HepG2 (cell line): ENCODE measurements around the gene CAMTA1. TPM values are rescaled to one million over a fixed set of nuclear protein-coding genes. Genes with fewer than 3 reads are reported as not detected.

Source experiments
- ATAC-seq: fragments of 200-7000 bp; cut with Tn5 transposase; 3 replicates; pipeline ENCODE4 v1.9.1; 2020; ENCODE audit warnings: mild to moderate bottlenecking, moderate library complexity
- BruUV-seq: library from RNA; stranded (reverse); fragments of 400-500 nt; replicated peaks from 2 replicates; lab custom pipeline; 2021; lab: Mats Ljungman, UMichigan
- CTCF ChIA-PET: fragments of 300-600 bp; formaldehyde crosslinking; extraction: SDS; loops from one replicate; lab custom pipeline; 2021; ENCODE audit warnings: low total read pairs, inconsistent platforms, low intra/inter-chr PET ratio; lab: Yijun Ruan, JAX
- POLR2A ChIA-PET: fragments of 350-600 bp; sonication (Branson Sonifier 250); formaldehyde crosslinking; loops from one replicate; lab custom pipeline; 2020; ENCODE audit warnings: antibody characterized with exemption, inconsistent platforms; lab: Yijun Ruan, JAX
- DNase-seq: peaks from one replicate; pipeline ENCODE4 v3.0.0-alpha.2; 2015; ENCODE audit warnings: low spot score
- FAIRE-seq: peaks from 3 replicates; lab custom pipeline; 2011; peaks lifted over from hg19 to GRCh38; lab: Jason Lieb, UNC
- H2AFZ ChIP-seq: one replicate; pipeline ENCODE4 v1.6.1; 2011; ENCODE audit warnings: low read length, inconsistent platforms
- H3K27ac ChIP-seq: fragments of 300-600 bp; 3 replicates; pipeline ENCODE4 v1.8.0; 2011; ENCODE audit warnings: mixed run types, mild to moderate bottlenecking, mixed read lengths, low read length, inconsistent platforms; ENCODE audit not compliant: insufficient read depth; ENCODE audit errors: extremely low read length
- H3K27me3 ChIP-seq, 2 experiments: fragments of 200-600 bp in 1 of 2; 2 replicates in 1 of 2; 3 replicates in 1 of 2; pipeline versions ENCODE4 v1.6.0 to v1.8.0; 2011; ENCODE audit warnings: low read length in 2 of 2, mild to moderate bottlenecking in 2 of 2, moderate library complexity in 2 of 2, inconsistent platforms in 1 of 2; ENCODE audit not compliant: insufficient read depth in 2 of 2, control insufficient read depth in 1 of 2
- H3K36me3 ChIP-seq, 2 experiments: fragments of 200-600 bp in 1 of 2; replicated peaks in 1 of 2; 2 replicates in 1 of 2; 3 replicates in 1 of 2; pipeline versions ENCODE4 v1.5.1 to v1.8.0; 2011; ENCODE audit warnings: low read length in 2 of 2, inconsistent platforms in 1 of 2; ENCODE audit not compliant: insufficient read depth in 2 of 2, control insufficient read depth in 1 of 2
- H3K4me1 ChIP-seq: 2 replicates; pipeline ENCODE4 v1.5.1; 2012; ENCODE audit warnings: low read length, inconsistent platforms; ENCODE audit not compliant: insufficient read depth
- H3K4me2 ChIP-seq: 2 replicates; pipeline ENCODE4 v1.6.0; 2011; ENCODE audit warnings: low read depth, low read length, inconsistent platforms
- H3K4me3 ChIP-seq, 3 experiments: fragments of 200-600 bp in 1 of 3; sonication (generic), shearing (Covaris generic) in 1 of 3; replicated peaks in 1 of 3; 2 replicates each; pipeline ENCODE4 v1.5.1; 2011 to 2016; ENCODE audit warnings: low read length in 3 of 3, inconsistent platforms in 2 of 3, low read depth in 2 of 3, mild to moderate bottlenecking in 2 of 3, control low read depth in 1 of 3, mixed read lengths in 1 of 3; ENCODE audit not compliant: insufficient read depth in 1 of 3
- H3K79me2 ChIP-seq: one replicate; pipeline ENCODE4 v1.6.1; 2011; ENCODE audit warnings: low read length, inconsistent platforms; ENCODE audit not compliant: insufficient read depth
- H3K9ac ChIP-seq: 2 replicates; pipeline ENCODE4 v1.6.0; 2011; ENCODE audit warnings: mild to moderate bottlenecking, low read depth, low read length, inconsistent platforms; ENCODE audit not compliant: insufficient read depth
- H3K9me3 ChIP-seq: 2 replicates; pipeline ENCODE4 v1.5.1; 2012; ENCODE audit warnings: mild to moderate bottlenecking, low read length
- H4K20me1 ChIP-seq: 2 replicates; pipeline ENCODE4 v1.6.0; 2011; ENCODE audit warnings: inconsistent platforms, mild to moderate bottlenecking, low read length, moderate library complexity; ENCODE audit not compliant: insufficient read depth
- ISX ChIP-seq: sonication (generic); formaldehyde crosslinking; conservative IDR thresholded peaks from 2 replicates; pipeline ENCODE4 v1.5.0; 2020; ENCODE audit warnings: missing genetic modification reagents
- NFKBIZ ChIP-seq: IDR thresholded peaks from 2 replicates; pipeline ENCODE4 v1.6.1; 2018; ENCODE audit warnings: missing genetic modification reagents, missing compliant biosample characterization
- RFX3 ChIP-seq: IDR thresholded peaks from 2 replicates; pipeline ENCODE4 v1.6.1; 2016; ENCODE audit warnings: missing biosample characterization, missing genetic modification reagents
- ZMAT3 ChIP-seq: sonication (generic); formaldehyde crosslinking; conservative IDR thresholded peaks from 2 replicates; pipeline ENCODE4 v1.7.0; 2021; ENCODE audit warnings: missing genetic modification reagents
- ZNF792 ChIP-seq: IDR thresholded peaks from 2 replicates; pipeline ENCODE4 v1.6.1; 2016
- WGBS: methylation state at CpG from one replicate; pipeline ENCODE4 v1.1.6; 2017; ENCODE audit warnings: low lambda C conversion rate; 5-methylcytosine and 5-hydroxymethylcytosine counted together
- in situ Hi-C: cut with HindIII; loops from 2 replicates; pipeline ENCODE4 v1.10.0; 2017; ENCODE audit warnings: low pct_unique_long_range_greater_than_20kb; ENCODE audit not compliant: extremely low pct_ligation_motif_present
- intact Hi-C: fragments of 100-400 bp; cut with micrococcal nuclease; formaldehyde crosslinking; loops from one replicate; pipeline ENCODE4 v1.10.0; 2022; ENCODE audit not compliant: unreplicated experiment
- polyA plus RNA-seq, 8 experiments: library from polyadenylated mRNA; depleted of rRNA in 3 of 8; stranded (reverse) in 7 of 8; unstranded in 1 of 8; fragments of >200 nt; fragmentation: Illumina TruSeq in 4 of 8; extraction: Trizol in 4 of 8; gene quantifications; 2 replicates each; pipeline versions ENCODE4 v1.2.1 to v1.2.3, GENCODE V29; 2011 to 2016; ENCODE audit warnings: low read depth in 4 of 8, missing spikeins in 1 of 8, mixed read lengths in 1 of 8; ENCODE audit not compliant: insufficient read depth in 1 of 8
- total RNA-seq, 5 experiments: library from RNA; depleted of rRNA; stranded (reverse); fragments of >200 nt; fragmentation: Illumina TruSeq; extraction: Trizol; gene quantifications; 2 replicates each; pipeline ENCODE4 v1.2.3, GENCODE V29; 2016; ENCODE audit warnings: low read depth in 1 of 5

CAMTA1 gene
- total and polyA plus RNA-seq, 2 of the 13 experiments (the other 11 are each of a cell fraction or from before 2014, with no cell fraction given) = 25.0 to 36.4 TPM

DNA sequence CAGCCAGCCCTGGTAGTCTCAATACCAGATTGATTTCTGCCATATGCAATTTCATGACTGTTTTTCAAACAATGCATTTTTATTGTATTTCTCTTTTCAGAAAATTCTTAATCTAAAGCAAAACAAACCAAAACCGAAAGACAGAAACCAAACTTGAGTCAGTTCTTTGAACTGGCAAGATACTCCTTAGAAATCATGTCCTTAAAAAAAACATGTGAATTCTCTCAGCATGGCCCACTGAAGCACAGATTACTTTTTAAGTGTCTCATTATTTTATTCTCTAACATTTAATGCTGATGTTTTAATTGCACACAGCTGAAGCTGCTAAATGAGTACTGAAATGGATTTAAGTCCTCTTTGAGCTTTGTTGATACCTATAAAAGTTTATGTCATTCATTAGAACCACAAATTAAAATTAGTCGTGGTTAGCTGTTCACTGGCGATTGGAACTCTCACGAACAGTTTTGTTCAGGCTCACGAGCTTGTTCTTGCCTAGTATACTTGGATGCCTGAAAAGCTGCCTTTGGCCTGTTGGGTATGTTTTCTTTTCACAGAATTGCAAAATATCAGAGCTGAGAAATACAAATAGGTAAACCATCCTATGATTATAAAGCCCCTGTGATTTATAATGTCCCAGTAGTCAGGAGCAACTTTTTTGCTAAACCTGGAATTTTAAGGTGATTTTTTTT, 87.5 kb downstream of the CAMTA1 start:
- no peak for ATAC-seq
- H3K27me3 ChIP-seq = no peaks in the 10 kb centered on the region
- no peak for FAIRE-seq
- no peak for TF ChIP-seq NFKBIZ
- no peak for TF ChIP-seq ZNF792 (CRISPR knock-in tag)
- no peak for TF ChIP-seq ZMAT3 (CRISPR knock-in tag)
- no peak for TF ChIP-seq ISX (CRISPR knock-in tag)
- H3K27ac ChIP-seq = no peak overlapping the region
- ChIA-PET POLR2A (no interaction called here), CTCF (no interaction called here)
- H3K9ac ChIP-seq = no peak overlapping the region
- no TSS peak for BruUV-seq
- H2AFZ ChIP-seq = no peak overlapping the region
- H3K4me2 ChIP-seq = no peak overlapping the region
- H4K20me1 ChIP-seq = no peaks in the 10 kb centered on the region
- WGBS = over 99% methylated on average over 5 of the region's 5 CpGs
- peaks cover 4 to 16% of the 10 kb centered on the region in 2 experiments; a peak in 2 of 5 replicates for H3K36me3 ChIP-seq
- intact Hi-C loops (no loop called here), in situ Hi-C loops (no loop called here)
- H3K4me1 ChIP-seq = no peaks in the 10 kb centered on the region
- no peak for DNase-seq
- no peaks in the 10 kb centered on the region for H3K79me2 ChIP-seq
- H3K4me3 ChIP-seq = no peak overlapping the region
- H3K9me3 ChIP-seq = no peaks in the 10 kb centered on the region

DNA sequence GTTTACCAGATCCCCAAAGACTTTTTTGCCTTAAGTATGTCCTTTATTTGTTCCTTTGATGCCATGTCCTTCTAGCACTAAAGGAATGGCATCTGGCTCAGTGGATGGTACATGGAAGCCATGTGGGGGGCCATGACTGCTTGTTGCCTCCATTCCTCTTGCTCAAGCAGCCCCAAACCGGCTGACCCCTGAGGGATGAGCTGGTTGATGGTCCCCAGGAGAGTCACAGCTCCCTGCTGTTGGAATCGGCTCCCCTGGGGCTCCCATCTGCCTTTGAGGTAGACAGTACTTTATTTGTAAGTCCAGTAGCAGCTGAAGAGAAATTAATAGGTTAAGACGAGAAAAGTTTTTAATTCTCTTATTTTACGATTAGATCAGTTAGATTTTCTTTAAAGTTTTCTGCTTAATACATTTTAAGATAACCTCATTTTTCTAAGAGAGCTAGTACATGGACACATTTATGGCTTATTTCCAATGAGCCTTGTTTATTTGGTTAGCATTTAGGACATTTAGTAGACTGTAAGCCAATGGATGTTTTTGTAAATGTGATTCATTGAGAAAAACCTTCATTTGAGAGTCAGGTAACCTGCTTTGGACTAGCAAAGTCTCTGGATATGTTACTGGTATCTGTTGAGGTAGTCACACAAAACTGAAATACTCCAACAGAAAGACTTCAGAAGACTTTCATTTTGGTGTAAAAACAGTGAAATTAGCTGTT, 88.2 kb downstream of the CAMTA1 start:
- no peaks in the 10 kb centered on the region for H3K9me3 ChIP-seq
- H3K27me3 ChIP-seq = no peaks in the 10 kb centered on the region
- H3K4me3 ChIP-seq = no peak overlapping the region
- no peaks in the 10 kb centered on the region for H3K4me1 ChIP-seq
- H3K4me2 ChIP-seq = no peak overlapping the region
- peaks cover 4 to 16% of the 10 kb centered on the region in 2 experiments; a peak in 2 of 5 replicates for H3K36me3 ChIP-seq
- no peak for DNase-seq
- no peaks in the 10 kb centered on the region for H3K79me2 ChIP-seq
- no peak overlapping the region for H3K27ac ChIP-seq
- BruUV-seq = no TSS peak
- CTCF ChIA-PET = no interaction called here
- ATAC-seq = no peak
- no peaks in the 10 kb centered on the region for H4K20me1 ChIP-seq
- POLR2A ChIA-PET = no interaction called here
- 97% methylated on average over 4 of the region's 4 CpGs for WGBS
- no peak for FAIRE-seq
- intact Hi-C loops (no loop called here), in situ Hi-C loops (no loop called here)
- H2AFZ ChIP-seq = no peak overlapping the region
- no peak for TF ChIP-seq RFX3 (CRISPR knock-in tag)
- no peak overlapping the region for H3K9ac ChIP-seq
